ENCODE measurements around the gene GPN3.
"Not testable (repeated sequence)": the region's sequence is repeated elsewhere in the genome, so short reads cannot be mapped to it uniquely, and the experiment has no call there.

GPN3 gene

DNA sequence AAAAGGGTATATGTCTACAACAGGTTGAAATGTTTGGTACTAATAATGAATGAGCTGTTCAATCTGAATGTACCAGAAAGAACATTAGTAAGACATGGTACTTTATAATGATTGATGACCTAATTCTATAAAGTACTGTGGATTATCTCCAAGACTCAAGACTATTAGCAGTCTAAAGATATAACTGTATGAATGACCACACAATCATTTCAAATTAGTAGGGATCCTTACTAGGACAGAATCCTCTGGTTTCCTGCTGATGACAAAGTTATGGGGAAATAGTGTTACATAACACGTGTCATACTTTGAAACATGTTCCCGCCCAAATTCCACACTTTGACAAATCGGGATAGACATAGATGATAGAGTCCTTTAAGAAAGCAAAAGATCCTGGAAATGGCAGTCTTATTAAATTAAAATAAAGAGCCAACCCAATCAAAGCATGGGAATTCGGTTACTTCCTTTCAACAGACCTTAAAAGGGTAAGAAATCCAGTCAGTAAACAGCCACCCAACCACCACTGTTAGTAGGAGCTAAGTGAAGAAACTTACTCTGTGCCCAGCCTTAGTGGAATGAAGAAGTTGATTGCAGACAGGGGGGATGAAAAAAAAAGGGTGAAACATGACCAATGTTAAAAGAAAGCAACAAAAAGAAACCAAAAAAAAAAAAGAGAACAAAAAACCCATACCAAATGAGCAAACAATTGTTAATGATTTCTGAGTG, 31.1 kb upstream of the GPN3 start:
- Histone ChIP-seq H3K27ac (ENCODE audit: low read depth, low read length) (peak overlapping the region; percentile 83), H3K79me2 (ENCODE audit: control insufficient read depth, insufficient read depth, low read length, unreplicated experiment) (peaks cover 59% of the 10 kb centered on the region), H3K27me3 (ENCODE audit: insufficient read depth, low read length) (no peaks in the 10 kb centered on the region), H3K4me1 (ENCODE audit: control insufficient read depth, insufficient read depth, low read length, unreplicated experiment) (peaks cover 29% of the 10 kb centered on the region), H2AFZ (ENCODE audit: low read length, unreplicated experiment) (no peak overlapping the region), H3K36me3 (ENCODE audit: insufficient read depth, low read length) (peaks cover 17% of the 10 kb centered on the region), H3K4me3 (ENCODE audit: low read depth, low read length) (peak overlapping the region; percentile 91)

DNA sequence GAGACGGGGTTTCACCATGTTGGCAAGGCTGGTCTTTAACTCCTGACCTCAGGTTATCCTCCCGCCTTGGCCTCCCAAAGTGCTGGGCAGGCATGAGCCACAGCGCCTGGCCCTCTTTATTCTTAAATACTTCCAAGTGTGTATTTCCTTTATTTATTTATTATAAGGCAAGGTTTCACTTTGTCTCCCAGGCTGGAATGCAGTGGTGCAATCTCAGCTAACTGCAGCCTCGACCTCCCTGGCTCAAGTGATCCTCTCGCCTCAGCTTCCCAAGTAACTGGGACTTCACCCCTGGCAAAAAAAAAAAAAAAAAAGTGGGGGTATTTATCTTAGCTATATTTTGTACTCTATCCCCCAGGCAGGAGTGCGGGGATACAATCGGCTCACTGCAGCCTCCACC, 7.4 kb upstream of the GPN3 start:
- Histone ChIP-seq H3K27me3 (ENCODE audit: insufficient read depth, low read length) (no peaks in the 10 kb centered on the region), H3K4me1 (ENCODE audit: control insufficient read depth, insufficient read depth, low read length, unreplicated experiment) (no peaks in the 10 kb centered on the region), H3K27ac (ENCODE audit: low read depth, low read length) (no peak overlapping the region), H3K36me3 (ENCODE audit: insufficient read depth, low read length) (peaks cover 6% of the 10 kb centered on the region; the same call in 1 of the 2 replicates), H2AFZ (ENCODE audit: low read length, unreplicated experiment) (no peak overlapping the region), H3K79me2 (ENCODE audit: control insufficient read depth, insufficient read depth, low read length, unreplicated experiment) (peaks cover 23% of the 10 kb centered on the region), H3K4me3 (ENCODE audit: low read depth, low read length) (no peak overlapping the region)

GRCh38 chr12:110467847-110468213, 227 bp downstream of the GPN3 start:
- H3K79me2 ChIP-seq (ENCODE audit: control insufficient read depth, insufficient read depth, low read length, unreplicated experiment), result peaks cover 51% of the 10 kb centered on the region
- peak overlapping the region; percentile 85 for H3K27ac ChIP-seq (ENCODE audit: low read depth, low read length)
- peak overlapping the region; percentile 99 for H2AFZ ChIP-seq (ENCODE audit: low read length, unreplicated experiment)
- peaks cover 14% of the 10 kb centered on the region for H3K4me1 ChIP-seq (ENCODE audit: control insufficient read depth, insufficient read depth, low read length, unreplicated experiment)
- peak overlapping the region; percentile 95 for H3K4me3 ChIP-seq (ENCODE audit: low read depth, low read length)
- H3K27me3 ChIP-seq (ENCODE audit: insufficient read depth, low read length), result no peaks in the 10 kb centered on the region
- H3K36me3 ChIP-seq (ENCODE audit: insufficient read depth, low read length), result no peaks in the 10 kb centered on the region

DNA sequence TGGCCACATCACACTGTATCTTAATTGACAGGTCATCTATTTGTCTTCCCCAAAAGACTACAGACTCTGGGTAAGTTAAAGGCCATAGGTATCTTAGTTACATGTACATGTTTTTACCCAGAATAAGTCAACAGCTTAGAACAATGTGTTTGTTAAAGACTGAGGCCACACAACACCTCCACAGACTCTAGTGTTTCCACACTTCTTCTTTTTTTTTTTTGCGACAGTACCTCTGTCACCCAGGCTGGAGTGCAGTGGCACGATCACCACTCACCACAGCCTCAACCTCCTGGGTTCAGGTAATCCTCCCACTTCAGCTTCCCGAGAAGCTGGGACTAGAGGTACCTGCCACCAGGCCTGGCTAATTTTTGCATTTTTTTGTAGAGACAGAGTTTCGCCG, 1.3 kb downstream of the GPN3 start:
- Histone ChIP-seq H3K79me2 (ENCODE audit: control insufficient read depth, insufficient read depth, low read length, unreplicated experiment) (peaks cover 45% of the 10 kb centered on the region), H3K4me3 (ENCODE audit: low read depth, low read length) (peak overlapping the region; percentile 95), H3K4me1 (ENCODE audit: control insufficient read depth, insufficient read depth, low read length, unreplicated experiment) (peaks cover 14% of the 10 kb centered on the region), H3K27ac (ENCODE audit: low read depth, low read length) (no peak overlapping the region), H3K27me3 (ENCODE audit: insufficient read depth, low read length) (no peaks in the 10 kb centered on the region), H2AFZ (ENCODE audit: low read length, unreplicated experiment) (no peak overlapping the region), H3K36me3 (ENCODE audit: insufficient read depth, low read length) (no peaks in the 10 kb centered on the region)

DNA sequence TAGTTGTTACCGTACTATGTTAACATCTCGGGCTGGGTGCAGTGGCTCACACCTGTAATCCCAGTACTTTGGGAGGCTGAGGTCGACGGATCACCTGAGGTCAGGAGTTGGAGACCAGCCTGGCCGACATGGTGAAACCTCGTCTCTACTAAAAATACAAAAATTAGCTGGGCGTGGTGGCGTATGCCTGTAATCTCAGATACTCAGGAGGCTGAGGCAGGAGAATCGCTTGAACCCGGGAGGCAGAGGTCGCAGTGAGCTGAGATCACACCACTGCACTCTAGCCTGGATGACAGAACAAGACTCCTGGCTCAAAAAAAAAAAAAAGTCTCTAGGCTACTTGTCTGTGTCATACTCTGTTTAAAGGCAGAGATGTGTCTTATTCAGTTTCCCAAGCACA, 2.3 kb downstream of the GPN3 start:
- H3K27ac ChIP-seq (ENCODE audit: low read depth, low read length); H2AFZ ChIP-seq (ENCODE audit: low read length, unreplicated experiment); H3K27me3 ChIP-seq (ENCODE audit: insufficient read depth, low read length); H3K36me3 ChIP-seq (ENCODE audit: insufficient read depth, low read length); H3K4me3 ChIP-seq (ENCODE audit: low read depth, low read length): not testable (repeated sequence)
- H3K4me1 ChIP-seq (ENCODE audit: control insufficient read depth, insufficient read depth, low read length, unreplicated experiment), result peaks cover 14% of the 10 kb centered on the region
- peaks cover 35% of the 10 kb centered on the region for H3K79me2 ChIP-seq (ENCODE audit: control insufficient read depth, insufficient read depth, low read length, unreplicated experiment)

- no peak overlapping the region for H3K27ac ChIP-seq (ENCODE audit: low read depth, low read length)
- peaks cover 27% of the 10 kb centered on the region for H3K79me2 ChIP-seq (ENCODE audit: control insufficient read depth, insufficient read depth, low read length, unreplicated experiment)
Measured at GRCh38 chr12:110465024-110465423, 3.0 kb downstream of the GPN3 start.

GRCh38 chr12:110461189-110461588, 6.9 kb downstream of the GPN3 start:
- not testable (repeated sequence) for H2AFZ ChIP-seq (ENCODE audit: low read length, unreplicated experiment); H3K4me3 ChIP-seq (ENCODE audit: low read depth, low read length); H3K4me1 ChIP-seq (ENCODE audit: control insufficient read depth, insufficient read depth, low read length, unreplicated experiment); H3K36me3 ChIP-seq (ENCODE audit: insufficient read depth, low read length); H3K79me2 ChIP-seq (ENCODE audit: control insufficient read depth, insufficient read depth, low read length, unreplicated experiment); H3K27me3 ChIP-seq (ENCODE audit: insufficient read depth, low read length); H3K27ac ChIP-seq (ENCODE audit: low read depth, low read length)

More at GRCh38 chr12:110465024-110465423, 3.0 kb downstream of the GPN3 start:
- Histone ChIP-seq H3K36me3 (ENCODE audit: insufficient read depth, low read length) (peaks cover 3% of the 10 kb centered on the region; the same call in 1 of the 2 replicates), H3K4me1 (ENCODE audit: control insufficient read depth, insufficient read depth, low read length, unreplicated experiment) (peaks cover 14% of the 10 kb centered on the region), H3K4me3 (ENCODE audit: low read depth, low read length) (no peak overlapping the region), H2AFZ (ENCODE audit: low read length, unreplicated experiment) (no peak overlapping the region), H3K27me3 (ENCODE audit: insufficient read depth, low read length) (no peaks in the 10 kb centered on the region)

GRCh38 chr12:110458756-110459155, 9.3 kb downstream of the GPN3 start:
- Histone ChIP-seq H3K79me2 (ENCODE audit: control insufficient read depth, insufficient read depth, low read length, unreplicated experiment) (no peaks in the 10 kb centered on the region), H2AFZ (ENCODE audit: low read length, unreplicated experiment) (no peak overlapping the region), H3K4me1 (ENCODE audit: control insufficient read depth, insufficient read depth, low read length, unreplicated experiment) (no peaks in the 10 kb centered on the region), H3K4me3 (ENCODE audit: low read depth, low read length) (no peak overlapping the region), H3K36me3 (ENCODE audit: insufficient read depth, low read length) (peaks cover 15% of the 10 kb centered on the region; the same call in 1 of the 2 replicates), H3K27ac (ENCODE audit: low read depth, low read length) (no peak overlapping the region), H3K27me3 (ENCODE audit: insufficient read depth, low read length) (no peaks in the 10 kb centered on the region)

- no peak overlapping the region for H3K27ac ChIP-seq (ENCODE audit: low read depth, low read length)
- H3K4me1 ChIP-seq (ENCODE audit: control insufficient read depth, insufficient read depth, low read length, unreplicated experiment), result peaks cover 4% of the 10 kb centered on the region
- H3K27me3 ChIP-seq (ENCODE audit: insufficient read depth, low read length), result no peaks in the 10 kb centered on the region
- H2AFZ ChIP-seq (ENCODE audit: low read length, unreplicated experiment), result no peak overlapping the region
- H3K4me3 ChIP-seq (ENCODE audit: low read depth, low read length), result no peak overlapping the region
- H3K79me2 ChIP-seq (ENCODE audit: control insufficient read depth, insufficient read depth, low read length, unreplicated experiment), result peaks cover 14% of the 10 kb centered on the region
- peaks cover 7% of the 10 kb centered on the region; the same call in 1 of the 2 replicates for H3K36me3 ChIP-seq (ENCODE audit: insufficient read depth, low read length)
Measured at GRCh38 chr12:110453569-110454296, 14.3 kb downstream of the GPN3 start.

DNA sequence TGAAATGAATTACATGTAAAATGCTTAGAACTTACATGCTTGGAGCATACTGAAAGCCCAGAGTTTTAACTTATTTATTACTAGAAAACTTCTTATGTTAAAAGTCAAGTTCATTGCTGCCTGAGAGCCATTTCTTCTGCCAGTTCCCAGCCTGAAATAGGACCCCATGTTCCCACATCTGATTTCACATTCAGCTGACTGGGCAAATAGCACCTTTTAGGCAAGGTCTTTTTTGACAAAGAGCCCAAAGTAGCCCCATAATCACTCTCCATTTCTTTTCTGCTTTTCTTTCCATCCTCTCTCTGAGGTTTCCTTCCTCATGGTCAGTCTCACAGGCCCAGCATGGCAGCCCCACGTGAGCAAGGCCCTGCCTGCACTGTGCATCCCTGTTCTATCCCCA, 16.8 kb downstream of the GPN3 start:
- H3K27ac ChIP-seq (ENCODE audit: low read depth, low read length), result no peak overlapping the region
- peaks cover 7% of the 10 kb centered on the region; the same call in 1 of the 2 replicates for H3K36me3 ChIP-seq (ENCODE audit: insufficient read depth, low read length)
- H2AFZ ChIP-seq (ENCODE audit: low read length, unreplicated experiment), result no peak overlapping the region

More for the DNA sequence above, 16.8 kb downstream of the GPN3 start:
- Histone ChIP-seq H3K4me1 (ENCODE audit: control insufficient read depth, insufficient read depth, low read length, unreplicated experiment) (peaks cover 4% of the 10 kb centered on the region), H3K79me2 (ENCODE audit: control insufficient read depth, insufficient read depth, low read length, unreplicated experiment) (peaks cover 36% of the 10 kb centered on the region), H3K4me3 (ENCODE audit: low read depth, low read length) (no peak overlapping the region), H3K27me3 (ENCODE audit: insufficient read depth, low read length) (no peaks in the 10 kb centered on the region)

Measured in ACC112 (cell line).